HFF-Myc (cell line): ENCODE measurements around the gene GABPB2.
A peak's percentile ranks its signal among the peaks of the same experiment; 100 is the strongest.

ENCODE experiments used
- DNase-seq: peaks from one replicate; pipeline ENCODE4 v3.0.0-alpha.2; 2011; ENCODE audit warnings: low read depth; ENCODE audit errors: extremely low read depth
- H3K4me3 ChIP-seq: replicated peaks from 2 replicates; pipeline ENCODE4 v1.5.1; 2011; ENCODE audit warnings: low read depth, mild to moderate bottlenecking, control low read depth, low read length
- TF ChIP-seq, protein P1 (sequence below): IDR thresholded peaks from 2 replicates; pipeline ENCODE4 v1.5.1; 2012; ENCODE audit warnings: mild to moderate bottlenecking, low read depth, low read length, control low read depth; ENCODE audit errors: missing control alignments

The GABPB2 gene

GRCh38 chr1:151106894-151107293, 36.3 kb downstream of the GABPB2 start:
- peak; percentile 25 for DNase-seq
- TF ChIP-seq, protein P1, sequence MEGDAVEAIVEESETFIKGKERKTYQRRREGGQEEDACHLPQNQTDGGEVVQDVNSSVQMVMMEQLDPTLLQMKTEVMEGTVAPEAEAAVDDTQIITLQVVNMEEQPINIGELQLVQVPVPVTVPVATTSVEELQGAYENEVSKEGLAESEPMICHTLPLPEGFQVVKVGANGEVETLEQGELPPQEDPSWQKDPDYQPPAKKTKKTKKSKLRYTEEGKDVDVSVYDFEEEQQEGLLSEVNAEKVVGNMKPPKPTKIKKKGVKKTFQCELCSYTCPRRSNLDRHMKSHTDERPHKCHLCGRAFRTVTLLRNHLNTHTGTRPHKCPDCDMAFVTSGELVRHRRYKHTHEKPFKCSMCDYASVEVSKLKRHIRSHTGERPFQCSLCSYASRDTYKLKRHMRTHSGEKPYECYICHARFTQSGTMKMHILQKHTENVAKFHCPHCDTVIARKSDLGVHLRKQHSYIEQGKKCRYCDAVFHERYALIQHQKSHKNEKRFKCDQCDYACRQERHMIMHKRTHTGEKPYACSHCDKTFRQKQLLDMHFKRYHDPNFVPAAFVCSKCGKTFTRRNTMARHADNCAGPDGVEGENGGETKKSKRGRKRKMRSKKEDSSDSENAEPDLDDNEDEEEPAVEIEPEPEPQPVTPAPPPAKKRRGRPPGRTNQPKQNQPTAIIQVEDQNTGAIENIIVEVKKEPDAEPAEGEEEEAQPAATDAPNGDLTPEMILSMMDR = no peak
- no peak overlapping the region for H3K4me3 ChIP-seq

GRCh38 chr1:151108331-151108730, 37.8 kb downstream of the GABPB2 start:
- no peak for DNase-seq
- TF ChIP-seq, protein P1 = no peak
- no peak overlapping the region for H3K4me3 ChIP-seq

- no peak for DNase-seq
- no peak overlapping the region for H3K4me3 ChIP-seq
- TF ChIP-seq, protein P1 = no peak
These were observed 43.3 kb downstream of the GABPB2 start for GRCh38 chr1:151113877-151114276.

DNA sequence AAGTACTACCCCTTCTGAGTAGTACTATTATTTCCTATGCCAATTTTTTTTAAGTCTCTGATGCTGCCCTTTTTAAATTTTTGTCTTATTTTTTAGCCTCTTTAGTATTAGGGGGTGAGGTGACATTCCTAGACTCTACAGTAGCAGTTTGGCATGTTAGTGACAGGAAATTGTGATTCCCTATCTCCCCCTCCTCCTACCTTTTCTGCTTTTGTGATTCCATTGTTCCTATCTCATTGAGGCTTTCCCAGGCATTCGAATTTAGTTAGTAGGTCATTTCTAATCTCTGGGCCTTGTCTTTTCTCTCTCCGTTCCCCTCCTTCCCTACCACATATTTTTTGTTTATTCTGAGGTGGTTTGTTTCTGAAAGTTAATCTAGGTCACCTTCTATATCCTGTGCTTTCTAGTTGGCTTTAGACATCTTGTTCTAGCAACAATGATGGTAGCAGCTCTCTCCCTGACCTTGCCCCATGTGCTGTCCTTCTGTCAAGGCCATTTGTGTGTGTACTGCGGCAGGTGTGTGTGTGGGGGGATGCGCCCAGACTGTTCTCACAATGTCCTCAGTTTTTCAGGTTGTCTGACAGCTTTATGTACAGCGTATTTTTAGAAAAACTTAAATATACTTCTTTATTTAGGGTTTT, 54.3 kb downstream of the GABPB2 start:
- no peak for DNase-seq
- H3K4me3 ChIP-seq = no peak overlapping the region
- TF ChIP-seq, protein P1 = no peak

- DNase-seq = no peak
- H3K4me3 ChIP-seq = no peak overlapping the region
- TF ChIP-seq, protein P1 = no peak
These were observed 58.2 kb downstream of the GABPB2 start for GRCh38 chr1:151128800-151129199.

DNA sequence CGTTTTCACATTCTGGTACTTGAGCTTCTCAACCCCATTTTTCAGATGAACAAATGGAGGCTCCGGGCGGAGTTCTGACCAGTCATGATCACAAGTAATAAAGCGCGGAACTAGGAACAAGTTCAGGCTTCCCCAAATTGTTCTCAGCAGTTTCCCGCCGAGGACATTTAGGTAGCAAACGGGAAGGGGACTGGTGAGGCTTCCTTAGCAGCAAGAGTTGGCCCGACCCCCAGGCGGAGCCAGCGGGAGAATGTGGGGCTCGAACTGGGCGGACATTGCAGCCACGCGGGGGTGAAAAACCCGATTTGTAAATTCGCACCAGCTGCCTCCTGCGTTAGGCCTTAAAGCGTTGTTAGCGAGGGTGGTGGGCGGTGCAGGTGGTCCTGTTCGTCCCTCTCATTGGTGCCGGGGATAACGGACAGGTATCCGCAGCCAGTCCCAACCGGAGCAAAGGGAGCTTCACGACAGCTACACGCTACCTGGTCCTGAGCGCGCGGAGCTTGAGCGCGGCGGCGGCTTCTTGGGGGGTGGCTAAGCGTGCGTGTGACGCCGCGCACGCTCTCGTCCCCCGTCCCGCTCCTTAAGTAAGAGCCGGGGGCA, 60.5 kb downstream of the GABPB2 start:
- H3K4me3 ChIP-seq = peak overlapping the region; percentile 21
- DNase-seq = peak; percentile 53
- TF ChIP-seq, protein P1 = no peak
